Measurements from ENCODE around the gene ITGA2B. TPM values are rescaled to one million over a fixed set of nuclear protein-coding genes. Genes with fewer than 3 reads are reported as not detected.

ITGA2B gene
- total RNA-seq, 1 experiment from 2014 or later, result 8.3 TPM

GRCh38 chr17:44322236-44322895 is 67.1 kb downstream of the ITGA2B start:
- H3K9me3 Mint-ChIP-seq, result no peaks in the 10 kb centered on the region
- no peak overlapping the region for H3K9ac ChIP-seq (ENCODE audit: extremely low read depth, insufficient read length, low read length)
- no peak overlapping the region for H4K91ac ChIP-seq (ENCODE audit: insufficient read length, low read depth, low read length)
- no peak for TF ChIP-seq CTCF (conservative IDR thresholded peaks at IDR 0.05)
- H3K36me3 Mint-ChIP-seq (ENCODE audit: insufficient read depth in 1 of 3, low read depth in 3 of 3), result peaks cover 20 to 50% (median 31%) of the 10 kb centered on the region in 3 experiments
- H2AK5ac ChIP-seq (ENCODE audit: insufficient read length, low read length), result no peak overlapping the region
- H3K27me3 Mint-ChIP-seq (ENCODE audit: low read depth), result peaks cover 17% of the 10 kb centered on the region
- no peak overlapping the region for H2BK15ac ChIP-seq (ENCODE audit: low read depth, low read length)
- no peak overlapping the region for H2BK5ac ChIP-seq (ENCODE audit: insufficient read length, low read length)
- peaks cover 4% of the 10 kb centered on the region for H3K79me1 ChIP-seq (ENCODE audit: insufficient read depth, low read depth, low read length, poor library complexity, severe bottlenecking)
- H4K5ac ChIP-seq (ENCODE audit: insufficient read length, low read depth, low read length), result no peak overlapping the region
- peak overlapping the region; percentile 67 to 88; a peak in 3 of 5 replicates for H3K4me3 Mint-ChIP-seq
- H3K9me3 ChIP-seq (ENCODE audit: control insufficient read depth, low read depth, low read length), result no peaks in the 10 kb centered on the region
- H3K56ac ChIP-seq (ENCODE audit: insufficient read length, low read depth, low read length), result no peak overlapping the region
- H3K27ac ChIP-seq (ENCODE audit: insufficient read length, low read depth, low read length), result no peak overlapping the region
- no peak overlapping the region for H3K4me2 ChIP-seq (ENCODE audit: insufficient read depth, insufficient read length, low read length)
- H2BK12ac ChIP-seq (ENCODE audit: insufficient read length, low read depth, low read length), result no peak overlapping the region
- H2BK120ac ChIP-seq (ENCODE audit: low read depth, low read length, poor library complexity, severe bottlenecking), result no peak overlapping the region
- no peak overlapping the region for H3K27ac Mint-ChIP-seq
- H4K8ac ChIP-seq (replicated peaks; ENCODE audit: insufficient read length, low read depth, low read length), result no peak overlapping the region
- no peak overlapping the region for H3K23ac ChIP-seq (ENCODE audit: insufficient read length, low read depth, low read length)
- no peak overlapping the region for H2BK20ac ChIP-seq (ENCODE audit: low read depth, low read length, poor library complexity, severe bottlenecking)
- peaks cover 4% of the 10 kb centered on the region; the same call in 1 of the 2 replicates for H3K79me2 ChIP-seq (ENCODE audit: insufficient read depth, low read length)
- no peak overlapping the region for H3K4ac ChIP-seq (ENCODE audit: low read depth, low read length)
- H3K18ac ChIP-seq (ENCODE audit: insufficient read length, low read depth, low read length), result no peak overlapping the region
- no CpG with 5 or more reads among the region's 11 CpGs for WGBS (ENCODE audit: extremely low coverage, insufficient read length, low lambda C conversion rate)
- H3K4me1 Mint-ChIP-seq, result peaks cover 8 to 16% of the 10 kb centered on the region in 2 experiments
- no peak for DNase-seq
- H3K23me2 ChIP-seq (ENCODE audit: insufficient read length, low read depth, low read length, poor library complexity, severe bottlenecking), result peaks cover 13% of the 10 kb centered on the region
- no peaks in the 10 kb centered on the region for H3K27me3 ChIP-seq (ENCODE audit: insufficient read depth, low read length)
- H3K4me1 ChIP-seq (ENCODE audit: insufficient read depth, low read length), result no peaks in the 10 kb centered on the region
- H2AFZ ChIP-seq (ENCODE audit: low read length), result no peak overlapping the region
- H3K14ac ChIP-seq (ENCODE audit: insufficient read depth, low read length), result no peak overlapping the region
- no peaks in the 10 kb centered on the region for H4K20me1 ChIP-seq (ENCODE audit: control insufficient read depth, insufficient read depth, insufficient read length)
- no peak overlapping the region for H3T11ph ChIP-seq (ENCODE audit: low read length)

Other genes starting within 250 kb of the ITGA2B start
- 23.3 and 24.1 TPM in 2 replicates for gene HROB, start 247.7 kb downstream of the ITGA2B start, total RNA-seq (2021)
- gene ASB16, start 218.9 kb downstream of the ITGA2B start, total RNA-seq (2021), result 0.31 and 0.90 TPM in 2 replicates
- gene TMUB2, start 202.7 kb downstream of the ITGA2B start, total RNA-seq (2021), result 20.6 and 22.9 TPM in 2 replicates
- 125 and 134 TPM in 2 replicates for gene ATXN7L3, start 189.8 kb downstream of the ITGA2B start, total RNA-seq (2021)
- gene UBTF, start 170.0 kb downstream of the ITGA2B start, total RNA-seq (2021), result 151 and 164 TPM in 2 replicates
- 0.13 TPM in 1 of 2 replicates, not detected in the other for gene SLC4A1, start 121.5 kb downstream of the ITGA2B start, total RNA-seq (2021)
- 2.2 and 3.8 TPM in 2 replicates for gene RUNDC3A, start 81.0 kb downstream of the ITGA2B start, total RNA-seq (2021)
- gene SLC25A39, start 64.8 kb downstream of the ITGA2B start, total RNA-seq (2021), result 227 and 235 TPM in 2 replicates
- 127 and 130 TPM in 2 replicates for gene GRN, start 44.3 kb downstream of the ITGA2B start, total RNA-seq (2021)
- gene FAM171A2, start 25.8 kb downstream of the ITGA2B start, total RNA-seq (2021), result 27.3 and 27.5 TPM in 2 replicates
- gene GPATCH8, start 113.8 kb upstream of the ITGA2B start, total RNA-seq (2021), result 49.1 and 51.5 TPM in 2 replicates
- 17.4 and 18.2 TPM in 2 replicates for gene FZD2, start 167.8 kb upstream of the ITGA2B start, total RNA-seq (2021)

Measured in H9 (cell line).